Erythroblast (primary cell): Measurements from ENCODE around the gene SLCO2A1.
"Not testable (repeated sequence)": the region's sequence is repeated elsewhere in the genome, so short reads cannot be mapped to it uniquely, and the experiment has no call there.

Experiments
- DNase-seq, 2 experiments: peaks; one replicate each; lab custom pipeline; 2025; lab: John Stamatoyannopoulos, UW
- GATA1 ChIP-seq: IDR thresholded peaks from 2 replicates; pipeline ENCODE4 v1.6.1; 2011; ENCODE audit warnings: low read depth, mild to moderate bottlenecking, control low read depth, low read length, moderate library complexity
- POLR2A ChIP-seq: IDR thresholded peaks from 2 replicates; pipeline ENCODE4 v1.6.1; 2011; ENCODE audit warnings: mild to moderate bottlenecking, low read length

Gene SLCO2A1

DNA sequence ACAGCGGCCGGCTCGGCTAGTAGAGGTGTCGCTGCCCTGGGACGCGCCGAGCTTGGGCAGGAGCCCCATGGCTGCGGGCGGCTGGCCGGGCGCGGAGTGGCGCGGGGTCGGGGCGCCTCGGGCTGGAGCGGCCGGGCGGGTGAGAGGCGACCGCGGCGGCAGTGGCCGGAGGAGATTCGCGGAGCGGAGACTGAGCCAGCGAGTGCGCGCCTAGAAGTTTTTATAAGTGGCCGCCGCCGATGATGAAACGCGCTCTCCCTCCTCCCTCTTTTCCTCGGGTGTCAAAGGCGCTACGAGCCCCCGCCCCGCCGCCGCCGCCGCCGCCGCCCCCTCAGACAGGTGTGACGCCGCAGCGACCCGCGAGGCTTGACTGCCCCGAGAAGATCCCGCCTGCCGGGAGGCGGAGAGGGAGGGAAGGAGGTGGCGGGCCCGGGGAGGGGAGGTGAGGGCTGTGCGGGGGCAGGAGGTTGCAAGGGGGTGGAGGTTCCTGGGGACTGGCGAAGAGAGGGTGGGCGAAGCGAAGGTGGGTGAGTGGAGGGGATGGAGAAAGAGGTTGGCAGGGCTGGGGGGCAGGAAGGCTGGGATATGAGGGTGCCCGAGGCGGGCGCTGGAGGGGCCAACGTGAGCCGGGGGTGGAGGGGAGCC, at the start of gene SLCO2A1:
Gene SLCO2A1 (minus strand): TSS at position 192 of the 645 bp plus-strand sequence. CDS start 123 bp downstream, at position 69.
- TF ChIP-seq POLR2A (no peak), GATA1 (no peak)
- DNase-seq: no peak

DNA sequence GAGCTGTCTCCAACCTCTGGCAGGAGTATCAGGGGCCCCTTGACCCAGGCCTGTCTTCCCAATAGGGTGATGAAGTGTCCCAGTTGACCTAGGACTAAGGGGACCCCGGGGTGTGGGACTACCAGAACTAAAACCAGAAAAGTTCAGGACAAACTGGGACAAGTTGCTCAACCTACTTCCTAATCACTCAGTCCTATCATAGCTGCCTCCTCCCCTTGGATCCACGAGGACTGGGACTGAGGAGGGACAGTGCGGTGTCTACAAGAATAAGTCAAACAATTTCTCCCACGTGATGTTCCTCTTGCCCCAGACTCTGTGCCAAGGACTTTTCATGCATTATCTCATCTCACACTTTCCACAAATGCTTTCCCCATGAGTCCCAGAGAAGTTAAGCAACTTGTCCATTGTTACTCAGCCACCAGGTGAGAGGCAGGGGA, 49.4 kb upstream of the SLCO2A1 start:
- no peak for DNase-seq
- no peak for TF ChIP-seq POLR2A
- TF ChIP-seq GATA1: no peak

DNA sequence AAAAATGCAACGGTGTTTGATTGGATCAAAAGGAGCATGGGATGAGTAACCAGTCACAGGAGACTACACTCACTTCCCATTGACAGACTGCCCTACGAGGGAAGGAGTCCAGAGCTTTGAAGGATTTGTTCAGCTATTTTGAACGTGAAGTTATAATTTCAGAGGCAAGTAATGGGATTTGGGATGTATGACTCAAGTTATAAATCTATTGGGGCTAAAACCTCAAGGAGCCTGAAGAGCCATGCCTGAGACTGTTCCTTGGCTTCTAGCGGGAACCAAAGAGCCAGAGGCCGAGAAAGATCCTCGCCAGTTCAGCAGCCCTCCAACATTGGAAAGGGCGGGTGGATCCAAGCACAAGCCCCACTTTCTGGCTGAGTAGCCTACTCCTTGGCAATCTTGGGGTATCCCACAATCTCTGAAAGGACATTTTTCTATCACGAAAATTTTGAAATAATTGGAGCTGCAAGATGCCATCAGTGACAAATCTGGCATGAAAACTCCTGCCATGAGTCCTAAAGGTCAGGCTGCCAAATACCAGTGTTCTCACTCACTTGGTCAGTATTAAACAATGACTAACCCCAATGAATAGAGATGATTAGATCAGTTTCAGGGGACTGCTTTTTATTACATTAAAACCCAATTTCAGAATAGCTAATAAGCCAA, 48.6 kb upstream of the SLCO2A1 start:
- TF ChIP-seq GATA1: no peak
- no peak for TF ChIP-seq POLR2A
- DNase-seq: no peak

DNA sequence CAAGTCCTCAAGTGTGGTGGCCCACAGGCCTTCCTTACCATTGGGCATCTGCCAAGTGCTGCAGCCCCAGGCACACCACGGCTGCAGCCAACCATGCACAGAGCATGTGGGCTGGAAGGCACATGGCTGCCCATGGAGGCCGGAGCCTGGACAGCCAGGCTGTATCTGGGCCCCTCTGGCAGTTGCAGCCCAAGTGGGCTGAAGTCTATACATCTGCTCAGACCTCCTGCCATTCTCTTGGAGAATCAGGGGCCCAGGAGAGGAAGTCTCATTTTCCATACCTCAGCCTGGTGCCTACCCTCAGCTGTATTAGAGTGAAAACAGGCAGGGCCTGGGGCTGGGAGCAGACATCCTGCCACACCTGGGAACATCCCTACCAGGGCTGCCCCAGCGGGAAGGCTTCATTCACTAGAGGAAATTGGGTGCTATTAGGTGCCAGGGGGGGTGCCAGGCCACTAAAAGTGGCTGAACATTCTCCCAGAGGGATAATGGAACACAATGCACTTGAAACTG, 48.0 kb upstream of the SLCO2A1 start:
- TF ChIP-seq POLR2A: no peak
- no peak for TF ChIP-seq GATA1
- DNase-seq: no peak

DNA sequence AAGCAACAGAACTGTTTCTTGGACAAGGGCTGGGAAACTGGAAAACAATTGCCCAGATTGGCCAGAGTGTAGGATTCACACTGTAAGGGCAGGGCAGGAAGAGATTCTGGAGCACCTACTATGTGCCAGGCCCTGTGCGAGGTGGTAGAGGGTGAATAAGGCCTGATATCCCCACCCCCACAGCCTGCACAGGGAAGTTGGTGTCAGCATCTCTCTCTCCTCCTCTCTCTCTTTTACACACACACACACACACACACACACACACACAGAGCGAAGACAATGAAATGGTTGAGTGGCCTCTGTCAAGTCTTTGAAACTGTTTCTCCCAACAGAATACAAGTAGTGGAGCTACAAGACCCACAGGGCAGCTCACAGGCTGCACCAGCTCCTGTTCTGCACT, 47.1 kb upstream of the SLCO2A1 start:
- no peak for TF ChIP-seq GATA1
- TF ChIP-seq POLR2A: no peak
- no peak for DNase-seq

DNA sequence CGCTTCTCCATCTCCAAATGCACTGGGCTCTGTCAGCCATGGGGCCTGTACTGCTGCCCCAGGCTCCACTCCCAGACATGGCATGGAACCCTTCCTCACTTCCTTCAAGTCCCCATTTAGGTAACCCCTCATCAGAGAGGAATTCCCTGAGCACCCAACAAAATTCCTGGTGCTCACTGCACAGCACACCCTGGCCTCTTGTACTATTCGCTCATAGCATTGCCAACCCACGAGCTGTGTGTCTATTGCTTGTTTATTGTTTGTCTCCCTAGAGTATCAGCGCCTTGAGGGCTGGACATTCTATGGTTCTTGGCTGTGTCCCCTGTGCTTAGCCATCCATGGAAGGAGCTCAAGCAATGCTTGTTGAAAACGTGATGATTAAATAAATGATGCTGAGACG, 46.1 kb upstream of the SLCO2A1 start:
- DNase-seq: no peak
- no peak for TF ChIP-seq GATA1
- TF ChIP-seq POLR2A: no peak

DNA sequence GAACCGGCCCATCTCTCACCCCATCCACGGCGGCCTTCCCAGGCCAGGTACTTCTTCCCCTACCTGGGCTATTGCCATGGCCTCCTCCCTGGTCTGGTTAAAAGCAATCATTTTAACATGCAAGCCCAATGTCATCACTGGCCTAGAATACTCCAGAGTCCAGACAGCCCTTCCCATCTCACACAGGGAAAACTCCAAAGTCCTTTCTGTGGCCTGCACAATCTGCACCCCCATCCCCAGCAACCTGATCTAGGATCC, 45.8 kb upstream of the SLCO2A1 start:
- TF ChIP-seq GATA1: no peak
- no peak for TF ChIP-seq POLR2A
- no peak for DNase-seq

DNA sequence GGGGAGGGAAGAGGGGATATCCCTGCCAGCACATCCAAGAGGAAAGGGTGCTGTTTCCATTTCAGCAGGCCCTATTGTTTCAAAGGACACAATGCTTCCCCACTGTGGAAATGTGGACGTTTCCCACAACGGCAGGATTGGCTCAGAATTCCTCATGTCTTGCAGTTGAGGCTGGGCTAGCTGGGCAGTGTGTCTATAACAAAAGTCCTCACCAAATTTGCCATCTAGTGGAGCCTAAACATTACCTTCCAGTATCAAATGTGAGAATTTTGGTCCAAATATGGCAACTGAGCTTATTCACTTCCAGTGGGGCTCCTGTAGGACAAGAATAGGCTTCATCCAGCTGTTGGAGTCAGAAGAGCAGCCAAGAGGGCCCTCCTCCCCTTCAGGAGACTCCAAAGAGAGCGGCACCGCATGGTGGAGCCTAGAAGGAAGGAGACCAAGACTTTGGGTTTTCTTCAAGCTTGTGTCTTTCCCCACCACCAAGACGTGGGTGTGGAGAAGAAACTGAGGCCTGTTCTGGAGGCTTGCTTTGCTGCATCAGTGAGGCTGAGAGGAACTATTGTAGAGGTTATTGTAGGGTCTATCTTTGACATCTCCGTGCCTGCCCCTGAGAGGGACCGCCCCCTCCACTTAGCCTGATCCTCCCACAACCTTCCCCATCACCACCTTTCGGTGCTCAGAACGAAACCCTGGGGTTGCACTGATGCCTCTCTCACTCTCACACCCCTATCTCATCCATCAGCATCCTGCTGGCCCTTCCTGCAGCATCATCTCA, 45.3 kb upstream of the SLCO2A1 start:
- DNase-seq: no peak
- TF ChIP-seq GATA1: no peak
- TF ChIP-seq POLR2A: no peak

DNA sequence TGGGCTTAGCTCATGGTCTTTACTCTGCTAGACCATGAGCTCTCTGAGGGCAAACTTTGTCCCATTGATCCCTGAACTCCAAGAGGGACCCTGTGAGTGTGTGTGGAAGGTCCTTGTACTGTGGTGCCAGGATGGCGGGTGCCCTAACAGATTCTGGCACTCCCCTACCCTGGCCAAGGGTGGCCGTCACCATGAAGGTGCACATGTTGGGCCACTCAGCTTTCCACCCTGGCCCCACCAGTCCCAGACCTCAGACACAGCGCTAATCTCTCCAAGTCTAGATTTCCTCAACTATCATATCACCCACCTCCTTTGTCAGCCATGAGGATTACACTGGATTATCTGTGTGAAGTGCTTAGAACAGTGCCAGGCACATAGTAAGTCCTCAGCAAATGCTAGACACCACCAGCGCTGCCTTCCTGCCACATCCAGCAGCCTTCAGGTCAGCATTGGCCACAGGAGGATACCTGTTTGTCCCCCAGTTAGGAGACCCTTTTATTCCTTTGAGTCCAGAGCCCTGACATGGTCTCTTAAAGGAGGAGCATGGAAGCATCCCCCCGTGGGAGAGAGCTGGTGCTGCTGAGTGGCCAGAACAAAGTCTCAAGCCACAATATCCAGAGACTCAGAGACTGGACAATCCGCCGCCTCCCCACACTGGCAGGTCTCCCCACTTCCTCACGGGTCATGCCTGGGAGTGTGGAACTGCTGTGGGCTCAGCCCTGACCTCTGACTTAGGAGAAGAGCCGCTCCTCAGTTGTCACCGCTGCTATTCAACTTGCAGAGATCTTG, 44.5 kb upstream of the SLCO2A1 start:
- TF ChIP-seq POLR2A (no peak), GATA1 (no peak)
- no peak for DNase-seq

DNA sequence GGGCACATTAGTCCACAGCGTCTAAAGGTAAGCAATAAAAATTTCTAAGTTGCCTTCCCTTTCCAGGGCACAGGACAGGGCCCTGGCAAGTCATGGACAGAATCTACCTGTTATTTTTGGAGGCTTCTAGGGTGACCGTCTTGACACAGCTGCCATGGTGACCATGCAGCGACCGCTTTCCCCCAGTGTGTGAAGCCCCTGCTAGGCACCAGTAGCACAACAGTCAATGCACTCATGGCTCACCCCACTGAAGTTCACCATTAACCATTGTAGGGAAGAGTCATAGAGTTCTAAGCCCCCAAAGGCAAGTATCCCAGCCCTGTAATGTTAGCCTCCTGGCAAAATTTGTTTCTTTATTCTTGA, 43.8 kb upstream of the SLCO2A1 start:
- TF ChIP-seq POLR2A (no peak), GATA1 (no peak)
- DNase-seq: no peak

DNA sequence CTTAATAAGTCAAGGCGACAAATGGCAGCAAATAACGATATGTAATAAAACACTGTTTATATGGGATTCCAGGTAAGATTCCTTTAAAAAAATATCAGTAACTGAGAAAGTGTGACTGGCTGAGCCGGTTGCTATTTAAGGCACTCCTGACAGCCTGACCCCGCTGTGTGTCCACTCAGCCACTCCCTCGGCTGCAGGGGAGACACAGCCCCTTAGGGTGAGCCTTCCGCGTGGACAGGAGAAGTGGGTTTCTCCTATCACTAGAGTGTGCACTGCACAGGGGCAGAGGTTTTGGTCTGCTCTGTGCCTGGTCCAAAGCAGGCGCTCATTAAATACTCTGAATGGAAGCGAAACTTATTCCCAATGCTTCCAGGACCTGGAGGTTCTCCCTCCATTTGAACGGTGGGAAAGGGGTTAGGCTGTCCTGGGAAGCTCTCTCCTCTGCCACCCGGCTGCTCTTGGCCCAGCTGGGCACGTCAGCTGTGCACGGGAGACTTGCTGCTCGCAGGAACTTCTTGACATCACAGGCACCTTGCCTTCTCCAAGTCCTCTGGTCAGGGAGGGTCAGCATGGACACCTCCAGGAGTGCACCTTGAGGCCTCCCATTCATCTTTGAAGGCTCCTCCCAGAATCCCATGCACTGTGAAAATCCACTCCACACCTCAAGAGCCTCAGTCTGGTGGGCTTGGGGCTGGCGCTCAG, 43.3 kb upstream of the SLCO2A1 start:
- TF ChIP-seq POLR2A (no peak), GATA1 (no peak)
- no peak for DNase-seq

DNA sequence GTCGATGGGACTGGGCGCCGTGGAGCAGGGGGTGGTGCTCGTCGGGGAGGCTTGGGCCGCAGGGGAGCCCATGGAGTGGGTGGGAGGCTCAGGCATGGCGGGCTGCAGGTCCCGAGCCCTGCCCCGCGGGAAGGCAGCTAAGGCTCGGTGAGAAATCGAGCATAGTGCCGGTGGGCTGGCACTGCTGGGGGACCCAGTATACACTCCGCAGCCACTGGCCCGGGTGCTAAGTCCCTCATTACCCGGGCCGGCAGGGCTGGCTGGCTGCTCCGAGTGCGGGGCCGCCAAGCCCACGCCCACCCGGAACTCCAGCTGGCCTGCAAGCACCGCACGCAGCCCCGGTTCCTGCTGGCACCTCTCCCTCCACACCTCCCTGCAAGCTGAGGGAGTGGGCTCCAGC, 40.6 kb upstream of the SLCO2A1 start:
- not testable (repeated sequence) for DNase-seq

DNA sequence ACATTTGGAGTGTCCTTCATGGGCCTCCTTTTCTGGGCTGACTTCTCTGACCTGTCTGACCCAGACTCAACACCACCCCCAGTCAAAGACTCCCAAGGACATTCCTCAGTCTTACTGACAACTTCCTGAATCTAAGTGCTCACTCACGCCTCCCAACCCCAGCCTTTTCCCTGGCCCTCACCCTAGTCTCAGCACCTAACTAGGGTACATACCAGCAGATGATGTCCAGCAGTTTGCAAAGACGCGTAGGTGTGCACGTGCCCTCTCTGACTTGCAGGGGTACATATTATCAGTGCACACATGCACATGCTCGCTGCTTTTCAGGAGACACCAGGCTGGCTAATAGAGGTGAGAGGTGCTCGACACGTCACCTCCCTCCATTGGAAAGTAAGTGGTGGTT, 38.7 kb upstream of the SLCO2A1 start:
- no peak for DNase-seq
- no peak for TF ChIP-seq POLR2A
- TF ChIP-seq GATA1: no peak
